NCI-H460 (cell line): ENCODE results near the gene CRX. TPM values are rescaled to one million over a fixed set of nuclear protein-coding genes. Genes with fewer than 3 reads are reported as not detected.
"Not testable (repeated sequence)": the region's sequence is repeated elsewhere in the genome, so short reads cannot be mapped to it uniquely, and the experiment has no call there.

ENCODE experiments used
- DNase-seq: peaks from one replicate; pipeline ENCODE4 v3.0.0-alpha.2; 2016; ENCODE audit warnings: low read depth; ENCODE audit errors: extremely low read depth
- total RNA-seq: library from RNA; depleted of rRNA; stranded (reverse); fragments of >200 nt; shearing (Covaris generic); gene quantifications from 2 replicates; pipeline ENCODE4 v1.2.3, GENCODE V29; 2014

CRX gene
- total RNA-seq, 1 experiment from 2014 or later = not detected

DNA sequence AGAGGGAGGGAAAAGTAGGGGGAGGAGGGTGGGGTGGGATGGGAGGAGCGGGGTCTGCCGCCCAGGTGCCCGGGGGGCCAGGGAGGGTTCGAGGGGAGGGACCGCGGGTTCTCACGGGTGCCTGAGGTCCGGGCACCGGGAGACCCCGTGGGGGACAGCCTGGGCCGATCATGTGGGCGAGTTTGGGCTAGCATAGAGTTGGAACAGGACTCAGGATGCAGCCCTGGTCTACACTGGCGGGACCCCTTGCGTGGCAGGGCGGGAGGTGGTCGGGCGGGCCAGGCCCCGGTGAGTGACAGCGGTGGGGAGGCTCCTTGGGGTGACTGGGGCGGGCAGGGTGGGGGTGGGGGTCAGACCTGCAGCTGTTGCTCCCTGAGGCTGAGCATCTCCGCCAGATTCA is 18.6 kb upstream of the CRX start:
- not testable (repeated sequence) for DNase-seq

DNA sequence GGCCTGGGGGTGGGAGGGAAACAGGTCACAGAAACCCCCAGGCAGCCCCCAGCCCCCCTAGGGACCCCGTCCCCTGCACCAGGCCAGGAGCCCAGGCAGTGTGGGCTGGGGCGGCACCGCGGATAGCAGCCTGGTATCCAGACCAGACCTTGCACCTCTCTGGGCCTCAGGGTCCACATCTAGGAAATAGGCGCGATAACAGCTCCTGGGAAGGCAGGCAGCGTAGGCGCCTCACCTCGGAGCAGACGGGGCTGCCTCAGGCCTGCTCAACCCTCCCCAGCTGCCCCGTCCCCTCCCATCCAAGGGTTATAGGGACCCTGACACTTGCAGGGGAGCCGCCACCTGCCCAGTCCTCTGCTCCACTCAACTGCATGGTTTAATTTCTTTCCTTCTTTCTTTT is 18.1 kb upstream of the CRX start:
- DNase-seq = not testable (repeated sequence)

- DNase-seq = not testable (repeated sequence)
Measured at GRCh38 chr19:47804451-47804850, 17.3 kb upstream of the CRX start, which contains the start of gene TPRX1. TSS of gene TPRX1 (minus strand) at chr19:47804551. CDS start at chr19:47804539, 12 bp downstream.

DNA sequence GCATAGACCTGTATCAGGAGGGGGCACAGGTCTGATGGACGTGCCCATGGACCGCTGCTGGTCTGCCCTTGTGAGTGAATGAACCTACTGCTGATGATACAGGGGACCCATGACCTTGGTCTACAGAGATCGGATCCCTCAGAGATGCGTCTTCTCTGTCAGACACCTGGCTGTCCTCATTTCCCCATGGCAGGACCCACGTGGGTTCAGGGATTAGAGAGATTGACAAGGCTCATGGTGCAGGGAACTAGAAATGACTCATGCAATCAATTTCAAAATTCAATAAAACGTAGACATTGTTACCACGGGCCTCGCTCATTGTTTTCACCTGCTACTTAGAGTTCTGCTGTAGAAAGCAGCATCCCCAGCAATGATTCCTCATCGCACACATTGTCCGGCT is 16.4 kb upstream of the CRX start:
- no peak for DNase-seq

DNA sequence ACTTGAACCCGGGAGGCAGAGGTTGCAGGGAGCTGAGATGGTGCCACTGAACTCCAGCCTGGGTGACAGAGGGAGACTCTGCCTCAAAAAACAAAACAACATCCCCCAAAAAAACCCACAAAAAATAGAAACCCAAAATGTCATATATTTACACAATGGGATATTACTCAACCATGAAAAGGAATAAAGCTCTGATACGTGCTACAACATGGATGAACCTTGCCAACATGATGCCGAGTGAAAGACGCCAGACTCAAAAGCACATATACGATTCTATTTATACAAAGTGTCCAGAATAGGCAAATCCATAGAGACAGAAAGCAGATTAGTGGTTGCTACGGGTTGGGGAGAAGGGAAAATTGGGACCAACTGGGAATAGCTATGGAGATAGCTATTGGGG is 15.3 kb upstream of the CRX start:
- DNase-seq = no peak

GRCh38 chr19:47813304-47813994 is 8.3 kb upstream of the CRX start:
- peak; percentile 71 for DNase-seq

DNA sequence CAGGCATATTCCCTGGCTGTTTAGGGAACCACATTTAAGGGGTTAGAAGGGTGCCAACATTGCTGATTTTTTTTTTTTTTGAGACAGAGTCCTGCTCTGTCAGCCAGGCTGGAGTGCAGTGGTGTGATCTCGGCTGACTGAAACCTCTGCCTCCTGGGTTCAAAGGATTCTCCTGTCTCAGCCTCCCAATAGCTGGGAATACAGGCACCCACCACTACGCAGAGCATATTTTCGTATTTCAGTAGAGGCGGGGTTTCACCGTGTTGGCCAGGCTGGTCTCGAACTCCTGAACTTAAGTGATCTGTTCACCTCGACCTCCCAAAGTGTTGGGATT is 7.8 kb upstream of the CRX start:
- no peak for DNase-seq

- DNase-seq = not testable (repeated sequence)
Measured at GRCh38 chr19:47816270-47816669, 5.5 kb upstream of the CRX start.

- DNase-seq = not testable (repeated sequence)
Measured at GRCh38 chr19:47818221-47818620, 3.5 kb upstream of the CRX start.

GRCh38 chr19:47819858-47820257 is 1.9 kb upstream of the CRX start:
- DNase-seq = no peak

DNA sequence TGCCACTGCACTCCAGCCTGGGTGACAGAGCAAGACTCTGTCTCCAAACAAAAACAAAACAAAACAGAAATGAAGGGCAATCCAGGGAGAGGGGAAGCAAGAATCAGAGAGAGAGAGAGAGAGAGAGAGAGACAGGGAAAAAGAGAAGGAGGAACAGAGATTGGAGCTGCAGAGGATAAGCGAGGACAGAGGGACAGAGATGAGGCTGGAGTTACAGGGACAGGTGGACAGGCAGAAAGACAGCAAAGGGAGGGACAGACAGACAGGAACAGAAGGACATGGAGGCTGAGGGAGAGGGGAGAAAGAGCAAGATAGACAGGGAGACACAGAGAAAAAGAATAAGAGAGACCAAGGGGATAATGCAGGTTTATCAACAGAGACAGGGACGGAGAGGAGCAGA is 1.3 kb upstream of the CRX start:
- no peak for DNase-seq

GRCh38 chr19:47824396-47824795 is 2.7 kb downstream of the CRX start:
- no peak for DNase-seq

- no peak for DNase-seq
Measured at GRCh38 chr19:47826800-47827199, 5.1 kb downstream of the CRX start.

DNA sequence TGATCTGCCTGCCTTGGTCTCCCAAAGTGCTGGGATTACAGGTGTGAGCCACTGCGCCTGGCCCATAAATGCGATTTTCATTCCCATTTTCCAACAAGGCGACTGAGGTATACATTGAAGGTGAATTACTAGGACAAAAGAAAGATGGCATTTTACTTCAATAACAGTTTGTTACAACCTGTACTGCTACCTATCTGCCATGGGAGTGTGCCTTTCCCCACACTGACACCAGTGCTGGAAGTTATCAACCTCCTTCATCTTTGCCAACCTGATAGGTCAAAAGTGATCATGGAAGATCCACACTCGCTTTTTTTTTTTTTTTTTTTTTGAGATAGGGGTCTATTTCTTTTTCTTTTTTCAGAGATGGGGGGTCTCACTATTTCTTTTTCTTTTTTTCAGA is 11.0 kb downstream of the CRX start:
- DNase-seq = no peak

DNA sequence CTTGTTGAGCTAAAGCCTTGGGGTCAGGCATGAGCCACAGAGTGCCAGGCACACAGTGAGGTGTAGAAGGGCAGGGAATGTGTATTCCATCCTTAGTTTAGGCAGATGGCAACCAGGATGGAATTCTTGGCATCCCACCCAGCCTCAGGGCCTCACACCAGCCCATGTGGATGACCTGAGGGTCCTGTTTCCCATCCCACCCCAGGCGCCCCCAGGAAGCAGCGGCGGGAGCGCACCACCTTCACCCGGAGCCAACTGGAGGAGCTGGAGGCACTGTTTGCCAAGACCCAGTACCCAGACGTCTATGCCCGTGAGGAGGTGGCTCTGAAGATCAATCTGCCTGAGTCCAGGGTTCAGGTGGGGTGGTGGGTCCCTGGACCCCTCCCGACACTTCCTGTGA is 14.3 kb downstream of the CRX start:
- DNase-seq = no peak

DNA sequence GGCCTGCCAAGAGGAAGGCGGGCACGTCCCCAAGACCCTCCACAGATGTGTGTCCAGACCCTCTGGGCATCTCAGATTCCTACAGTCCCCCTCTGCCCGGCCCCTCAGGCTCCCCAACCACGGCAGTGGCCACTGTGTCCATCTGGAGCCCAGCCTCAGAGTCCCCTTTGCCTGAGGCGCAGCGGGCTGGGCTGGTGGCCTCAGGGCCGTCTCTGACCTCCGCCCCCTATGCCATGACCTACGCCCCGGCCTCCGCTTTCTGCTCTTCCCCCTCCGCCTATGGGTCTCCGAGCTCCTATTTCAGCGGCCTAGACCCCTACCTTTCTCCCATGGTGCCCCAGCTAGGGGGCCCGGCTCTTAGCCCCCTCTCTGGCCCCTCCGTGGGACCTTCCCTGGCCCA is 17.7 kb downstream of the CRX start:
- DNase-seq = no peak

- no peak for DNase-seq
Measured at GRCh38 chr19:47839913-47840312, 18.2 kb downstream of the CRX start.

DNA sequence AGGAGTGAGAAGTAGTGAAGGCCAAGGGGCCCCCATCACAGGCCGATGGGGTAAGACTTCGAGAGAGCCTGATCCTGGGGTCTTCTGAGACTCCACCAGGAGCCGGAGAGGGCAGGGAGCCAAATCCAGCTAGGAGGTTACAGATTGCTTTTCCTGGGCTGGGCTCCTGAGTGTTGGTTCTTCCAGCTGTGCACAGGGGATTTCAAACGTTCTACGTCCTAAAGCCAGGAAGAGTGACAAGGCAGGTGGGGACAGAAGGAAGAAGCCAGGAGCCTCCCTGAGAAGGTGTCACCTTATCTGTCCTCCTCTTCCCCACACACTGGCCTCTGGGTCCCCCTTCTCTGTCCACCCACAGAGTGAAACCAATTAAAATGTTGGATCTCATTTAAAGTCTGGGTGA is 21.2 kb downstream of the CRX start:
- no peak for DNase-seq

- no peak for DNase-seq
Measured at GRCh38 chr19:47848425-47848822, 26.7 kb downstream of the CRX start.

DNA sequence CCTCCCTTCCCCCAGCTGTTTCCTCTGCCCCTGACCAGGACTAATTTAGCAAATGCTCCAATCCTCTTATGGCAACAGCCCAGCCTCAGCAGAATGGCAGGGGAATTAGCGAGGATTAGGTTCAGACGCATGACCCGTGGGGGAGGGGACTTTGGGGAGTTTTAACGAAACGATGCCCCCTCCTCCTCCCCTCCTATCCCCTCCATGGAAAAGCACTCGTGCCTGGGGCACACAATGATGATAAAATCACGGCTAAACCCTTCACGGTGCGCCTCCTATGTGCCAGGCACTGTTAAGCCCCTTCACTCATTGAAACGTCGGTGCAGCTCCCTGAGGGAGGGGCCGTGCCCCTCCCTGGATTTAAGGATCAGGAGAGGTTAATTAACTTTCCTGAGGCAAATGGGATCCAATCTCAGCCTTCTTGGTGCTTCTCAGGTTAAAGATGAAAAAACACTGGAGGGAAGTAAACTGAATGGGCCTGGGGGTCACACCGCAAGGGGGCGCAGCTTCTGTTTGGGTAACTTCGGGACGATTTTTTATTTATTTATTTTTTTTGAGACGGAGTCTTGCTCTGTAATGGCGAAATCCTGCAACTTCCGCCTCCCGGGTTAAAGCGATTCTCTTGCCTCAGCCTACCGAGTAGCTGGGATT is 27.2 kb downstream of the CRX start:
- DNase-seq = peak; percentile 32

DNA sequence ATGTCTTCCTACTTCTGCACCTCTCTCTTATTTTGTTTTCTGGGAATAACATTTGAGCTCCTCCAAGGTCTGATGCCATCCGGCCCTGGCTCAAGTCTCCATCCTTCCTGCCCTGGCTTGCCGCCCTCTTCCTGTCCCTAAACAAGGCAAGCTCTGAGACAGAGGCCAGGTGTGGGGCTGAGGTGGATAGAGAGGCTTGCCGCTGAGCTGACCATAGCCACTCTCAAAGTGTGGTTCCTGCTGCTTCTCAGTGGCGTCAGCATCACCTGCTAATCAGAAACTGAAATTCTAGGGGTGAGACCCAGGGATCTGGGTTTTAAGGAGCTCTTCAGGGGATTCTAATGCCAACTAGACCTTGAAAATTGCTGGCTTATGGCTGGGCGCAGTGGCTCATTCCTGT is 31.3 kb downstream of the CRX start:
- no peak for DNase-seq

DNA sequence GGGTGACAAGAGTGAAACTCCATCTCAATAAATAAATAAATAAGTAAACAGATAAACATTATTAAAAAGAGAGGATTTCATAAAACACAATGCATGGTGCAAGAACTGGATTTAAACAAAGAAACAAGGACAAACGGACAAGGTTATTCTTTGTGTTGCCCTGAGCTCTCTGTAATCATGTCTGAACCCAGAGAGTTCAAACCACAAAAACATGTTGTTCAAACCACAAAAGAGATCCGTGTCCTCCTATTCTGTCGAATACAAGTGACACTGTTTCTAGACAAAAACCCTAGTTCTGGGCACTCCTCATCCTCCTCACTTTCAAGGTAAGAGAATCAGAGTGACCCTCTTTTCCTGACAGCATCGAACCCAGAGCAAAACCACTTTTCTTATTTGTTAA is 32.7 kb downstream of the CRX start:
- no peak for DNase-seq

DNA sequence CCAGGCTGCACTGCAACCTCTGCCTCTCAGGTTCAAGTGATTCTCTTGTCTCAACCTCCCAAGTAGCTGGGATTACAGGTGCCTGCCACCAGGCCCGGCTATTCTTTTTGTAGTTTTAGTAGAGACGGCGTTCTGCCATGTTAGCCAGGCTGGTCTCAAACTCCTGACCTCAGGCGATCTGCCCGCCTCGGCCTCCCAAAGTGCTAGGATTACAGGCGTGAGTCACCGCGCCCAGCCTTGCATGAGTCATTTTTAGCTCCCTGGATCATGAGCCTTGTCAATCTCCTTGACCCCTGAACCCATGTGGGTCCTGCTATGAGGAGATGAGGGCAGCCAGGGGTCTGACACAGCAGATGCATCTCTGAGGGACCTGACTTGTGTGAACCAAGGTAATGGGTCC is 36.5 kb downstream of the CRX start:
- not testable (repeated sequence) for DNase-seq
